ENCODE results near the gene PHF5A. TPM values are rescaled to one million over a fixed set of nuclear protein-coding genes. Genes with fewer than 3 reads are reported as not detected.

The PHF5A gene
- 54.1 and 63.7 TPM in 2 replicates for total RNA-seq

DNA sequence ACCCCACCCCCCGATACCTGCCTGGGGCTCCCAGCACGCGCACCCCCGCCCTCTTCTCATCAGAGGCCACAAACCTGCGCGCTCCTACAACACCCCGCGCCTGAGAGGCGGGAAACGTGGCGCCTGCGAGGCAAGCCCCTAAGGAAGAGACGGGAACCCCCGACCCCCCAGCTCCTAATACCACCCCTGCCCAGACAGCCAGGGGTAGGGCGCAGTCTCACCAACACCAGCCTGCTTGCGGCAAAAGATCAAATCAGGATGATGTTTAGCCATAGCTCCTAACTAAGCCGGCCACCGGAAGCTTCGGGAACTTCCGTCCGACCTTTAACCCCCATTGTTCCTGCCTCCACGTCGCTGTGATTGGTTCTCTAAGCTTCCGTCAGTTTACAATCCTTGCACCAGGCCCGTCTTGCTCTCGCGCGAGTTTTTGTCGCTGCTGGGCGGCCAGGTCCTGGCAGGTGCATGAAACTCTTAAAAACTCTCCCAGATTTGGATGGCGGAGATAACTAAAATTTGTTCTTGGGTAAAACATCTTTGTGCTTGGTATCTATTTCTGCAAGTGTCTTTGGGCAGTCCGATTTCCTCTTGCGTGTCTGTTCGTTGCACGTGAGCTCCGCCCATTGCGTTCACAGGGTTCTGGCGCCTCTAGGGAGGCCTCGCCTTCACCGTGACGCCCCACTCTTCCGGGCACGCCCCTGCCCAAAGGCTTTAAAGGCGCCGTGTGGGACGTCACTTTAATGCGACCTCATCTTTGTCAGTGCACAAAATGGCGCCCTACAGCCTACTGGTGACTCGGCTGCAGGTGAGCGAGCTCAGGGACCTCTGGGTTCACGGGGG, at the start of gene PHF5A, which contains the start of gene ACO2:
Gene PHF5A (minus strand): TSS at position 312 of the 837 bp plus-strand sequence. CDS start 39 bp downstream, at position 273.
Gene ACO2 (plus strand): TSS at position 737 of the 837 bp plus-strand sequence. CDS start 30 bp downstream, at position 767.

GRCh38 chr22:41446639-41447434, 21.7 kb downstream of the PHF5A start, which contains the start of gene TOB2:
Gene TOB2 (minus strand): TSS chr22:41446801. CDS start chr22:41437345, 9,456 bp downstream.

Other genes starting within 250 kb of the PHF5A start
- 0.43 and 0.53 TPM in 2 replicates for gene CHADL, start 227.8 kb downstream of the PHF5A start, total RNA-seq
- 121 and 137 TPM in 2 replicates for gene RANGAP1, start 182.5 kb downstream of the PHF5A start, total RNA-seq
- 64.2 and 70.5 TPM in 2 replicates for gene ZC3H7B, start 167.2 kb downstream of the PHF5A start, total RNA-seq
- gene TEF, start 86.8 kb downstream of the PHF5A start, total RNA-seq = 2.2 and 3.1 TPM in 2 replicates
- gene TOB2, start 21.9 kb downstream of the PHF5A start, total RNA-seq = 31.6 and 36.0 TPM in 2 replicates
- gene ACO2, start 425 bp upstream of the PHF5A start, total RNA-seq = 62.4 and 76.7 TPM in 2 replicates
- 17.3 and 19.4 TPM in 2 replicates for gene POLR3H, start 75.8 kb upstream of the PHF5A start, total RNA-seq
- gene CSDC2, start 92.3 kb upstream of the PHF5A start, total RNA-seq = not detected in 2 replicates
- 3.9 and 5.6 TPM in 2 replicates for gene PMM1, start 121.1 kb upstream of the PHF5A start, total RNA-seq
- 43.0 and 53.8 TPM in 2 replicates for gene DESI1, start 152.4 kb upstream of the PHF5A start, total RNA-seq
- 406 and 442 TPM in 2 replicates for gene XRCC6, start 152.6 kb upstream of the PHF5A start, total RNA-seq
- 67.4 and 87.7 TPM in 2 replicates for gene SNU13, start 220.2 kb upstream of the PHF5A start, total RNA-seq
- gene MEI1, start 230.8 kb upstream of the PHF5A start, total RNA-seq = 1.4 and 4.3 TPM in 2 replicates